ENCODE results near the gene HSDL2. TPM values are rescaled to one million over a fixed set of nuclear protein-coding genes. Genes with fewer than 3 reads are reported as not detected.

HSDL2 gene
- polyA plus RNA-seq (2013, experiment 1 of 2), result 7.0 TPM
- 7.5 TPM for polyA plus RNA-seq (2013, experiment 2 of 2)

GRCh38 chr9:112380102-112380824, at the start of gene HSDL2:
Gene HSDL2, plus strand, starts transcription at chr9:112380108. Its CDS starts 56 bp downstream, at chr9:112380164.
- H3K9ac ChIP-seq (ENCODE audit: low read depth, low read length, poor library complexity), result peak within 1 kb of the TSS; percentile 91

GRCh38 chr9:112331674-112331952, 48.3 kb upstream of the HSDL2 start:
- no peaks in the 10 kb centered on the region for H3K9me3 ChIP-seq (replicated peaks in 1 of 2; ENCODE audit: control insufficient read depth in 2 of 2, insufficient read depth in 1 of 2, low read depth in 1 of 2, low read length in 2 of 2)
- H3K4me2 ChIP-seq (ENCODE audit: insufficient read depth, low read length, poor library complexity, severe bottlenecking), result no peak overlapping the region
- no peaks in the 10 kb centered on the region for H3K27me3 ChIP-seq (ENCODE audit: control insufficient read depth in 3 of 3, insufficient read depth in 3 of 3, low read depth in 1 of 3, low read length in 3 of 3)
- H3K4me1 ChIP-seq (ENCODE audit: control insufficient read depth in 2 of 2, insufficient read depth in 1 of 2, low read depth in 1 of 2, low read length in 2 of 2), result peaks cover 0 to 3% of the 10 kb centered on the region in 2 donors
- no peak overlapping the region for H2BK5ac ChIP-seq (ENCODE audit: low read length)
- H3K79me1 ChIP-seq (ENCODE audit: low read depth, low read length), result no peaks in the 10 kb centered on the region
- no peak overlapping the region for H3K4ac ChIP-seq (ENCODE audit: low read length)
- DNase-seq (ENCODE audit: low spot score), result no peak
- no peak overlapping the region for H4K8ac ChIP-seq (ENCODE audit: low read depth, low read length)
- H3K18ac ChIP-seq (ENCODE audit: low read length), result no peak overlapping the region
- H3K36me3 ChIP-seq (replicated peaks in 1 of 2; ENCODE audit: control insufficient read depth in 2 of 2, insufficient read depth in 2 of 2, low read length in 2 of 2), result peaks cover 0 to 2% of the 10 kb centered on the region in 2 donors
- H3K27ac ChIP-seq (replicated peaks; ENCODE audit: low read length), result no peak overlapping the region
- WGBS, 2 donors (ENCODE audit: extremely low coverage in 2 of 2, insufficient read length in 2 of 2, insufficient replicate concordance in 1 of 2), result 100% methylated on average over 1 of the region's 4 CpGs; no CpG with 5 or more reads in 1 of the 2 donors
- no peak overlapping the region for H3K23ac ChIP-seq (ENCODE audit: low read depth, low read length, poor library complexity)
- H2BK15ac ChIP-seq (ENCODE audit: low read length), result no peak overlapping the region
- no peak overlapping the region for H2AK5ac ChIP-seq (ENCODE audit: low read depth, low read length)
- H3K14ac ChIP-seq (ENCODE audit: low read length), result no peak overlapping the region
- H3K4me3 ChIP-seq (ENCODE audit: low read length in 2 of 2), result peak overlapping the region in 1 of 2 donors; percentile 92
- no peak overlapping the region for H3K9ac ChIP-seq (ENCODE audit: low read depth, low read length, poor library complexity)
- H4K91ac ChIP-seq (ENCODE audit: low read depth, low read length, poor library complexity), result no peak overlapping the region
- H2BK120ac ChIP-seq (ENCODE audit: low read depth, low read length), result no peak overlapping the region
- no peak overlapping the region for H2AFZ ChIP-seq (ENCODE audit: low read length)
- H2BK12ac ChIP-seq (ENCODE audit: low read length), result no peak overlapping the region

More at GRCh38 chr9:112380102-112380824, at the start of gene HSDL2:
- H3K79me1 ChIP-seq (ENCODE audit: low read depth, low read length), result peaks cover 9% of the 10 kb centered on the region
- peak within 1 kb of the TSS; percentile 82 for H4K8ac ChIP-seq (ENCODE audit: low read depth, low read length)
- H3K23ac ChIP-seq (ENCODE audit: low read depth, low read length, poor library complexity), result peak within 1 kb of the TSS; percentile 98
- WGBS, 2 donors (ENCODE audit: extremely low coverage in 2 of 2, insufficient read length in 2 of 2, insufficient replicate concordance in 1 of 2), result no CpG with 5 or more reads among the region's 43 CpGs
- H2BK15ac ChIP-seq (ENCODE audit: low read length), result peak within 1 kb of the TSS; percentile 89
- H3K14ac ChIP-seq (ENCODE audit: low read length), result peak within 1 kb of the TSS; percentile 100
- H3K27ac ChIP-seq (replicated peaks; ENCODE audit: low read length), result peak within 1 kb of the TSS; percentile 96
- peaks cover 0 to 10% of the 10 kb centered on the region in 2 donors for H3K9me3 ChIP-seq (replicated peaks in 1 of 2; ENCODE audit: control insufficient read depth in 2 of 2, insufficient read depth in 1 of 2, low read depth in 1 of 2, low read length in 2 of 2)
- H3K36me3 ChIP-seq (replicated peaks in 1 of 2; ENCODE audit: control insufficient read depth in 2 of 2, insufficient read depth in 2 of 2, low read length in 2 of 2), result peaks cover 0 to 7% of the 10 kb centered on the region in 2 donors
- H2BK5ac ChIP-seq (ENCODE audit: low read length), result peak within 1 kb of the TSS; percentile 93
- H2BK120ac ChIP-seq (ENCODE audit: low read depth, low read length), result peak within 1 kb of the TSS; percentile 72
- DNase-seq (ENCODE audit: low spot score), result no peak
- H3K18ac ChIP-seq (ENCODE audit: low read length), result peak within 1 kb of the TSS; percentile 99
- peak within 1 kb of the TSS; percentile 91 to 96 for H3K4me3 ChIP-seq (ENCODE audit: low read length in 2 of 2)
- peaks cover 0 to 2% (median 0%) of the 10 kb centered on the region in 3 experiments for H3K27me3 ChIP-seq (ENCODE audit: control insufficient read depth in 3 of 3, insufficient read depth in 3 of 3, low read depth in 1 of 3, low read length in 3 of 3)
- no peak within 1 kb of the TSS for H2BK12ac ChIP-seq (ENCODE audit: low read length)
- peak within 1 kb of the TSS; percentile 53 for H3K4ac ChIP-seq (ENCODE audit: low read length)
- H2AK5ac ChIP-seq (ENCODE audit: low read depth, low read length), result peak within 1 kb of the TSS; percentile 63
- peaks cover 6 to 7% of the 10 kb centered on the region in 2 donors for H3K4me1 ChIP-seq (ENCODE audit: control insufficient read depth in 2 of 2, insufficient read depth in 1 of 2, low read depth in 1 of 2, low read length in 2 of 2)
- H4K91ac ChIP-seq (ENCODE audit: low read depth, low read length, poor library complexity), result no peak within 1 kb of the TSS
- peak within 1 kb of the TSS; percentile 57 for H3K4me2 ChIP-seq (ENCODE audit: insufficient read depth, low read length, poor library complexity, severe bottlenecking)
- H2AFZ ChIP-seq (ENCODE audit: low read length), result peak within 1 kb of the TSS; percentile 99

GRCh38 chr9:112332214-112332613, 47.7 kb upstream of the HSDL2 start:
- Histone ChIP-seq H3K9me3 (replicated peaks in 1 of 2; ENCODE audit: control insufficient read depth in 2 of 2, insufficient read depth in 1 of 2, low read depth in 1 of 2, low read length in 2 of 2) (no peaks in the 10 kb centered on the region), H3K27ac (replicated peaks; ENCODE audit: low read length) (no peak overlapping the region), H3K79me1 (ENCODE audit: low read depth, low read length) (no peaks in the 10 kb centered on the region), H2BK5ac (ENCODE audit: low read length) (no peak overlapping the region), H3K4me3 (ENCODE audit: low read length in 2 of 2) (peak overlapping the region in 1 of 2 donors; percentile 92), H3K27me3 (ENCODE audit: control insufficient read depth in 3 of 3, insufficient read depth in 3 of 3, low read depth in 1 of 3, low read length in 3 of 3) (no peaks in the 10 kb centered on the region), H4K8ac (ENCODE audit: low read depth, low read length) (no peak overlapping the region), H3K18ac (ENCODE audit: low read length) (no peak overlapping the region), H2BK12ac (ENCODE audit: low read length) (no peak overlapping the region), H3K36me3 (replicated peaks in 1 of 2; ENCODE audit: control insufficient read depth in 2 of 2, insufficient read depth in 2 of 2, low read length in 2 of 2) (peaks cover 0 to 2% of the 10 kb centered on the region in 2 donors), H3K14ac (ENCODE audit: low read length) (no peak overlapping the region), H3K9ac (ENCODE audit: low read depth, low read length, poor library complexity) (no peak overlapping the region), H3K4me1 (ENCODE audit: control insufficient read depth in 2 of 2, insufficient read depth in 1 of 2, low read depth in 1 of 2, low read length in 2 of 2) (peaks cover 0 to 3% of the 10 kb centered on the region in 2 donors), H2BK15ac (ENCODE audit: low read length) (no peak overlapping the region), H3K4me2 (ENCODE audit: insufficient read depth, low read length, poor library complexity, severe bottlenecking) (no peak overlapping the region), H2AFZ (ENCODE audit: low read length) (peak overlapping the region; percentile 98), H2BK120ac (ENCODE audit: low read depth, low read length) (no peak overlapping the region), H3K4ac (ENCODE audit: low read length) (no peak overlapping the region), H2AK5ac (ENCODE audit: low read depth, low read length) (no peak overlapping the region), H4K91ac (ENCODE audit: low read depth, low read length, poor library complexity) (no peak overlapping the region), H3K23ac (ENCODE audit: low read depth, low read length, poor library complexity) (no peak overlapping the region)
- DNase-seq (ENCODE audit: low spot score), result no peak
- no CpG with 5 or more reads among the region's 4 CpGs for WGBS, 2 donors (ENCODE audit: extremely low coverage in 2 of 2, insufficient read length in 2 of 2, insufficient replicate concordance in 1 of 2)

- peak overlapping the region; percentile 99 for H3K9ac ChIP-seq (ENCODE audit: low read depth, low read length, poor library complexity)
- H3K14ac ChIP-seq (ENCODE audit: low read length), result peak overlapping the region; percentile 94
- H2BK15ac ChIP-seq (ENCODE audit: low read length), result peak overlapping the region; percentile 100
- H3K4ac ChIP-seq (ENCODE audit: low read length), result no peak overlapping the region
- H3K4me3 ChIP-seq (ENCODE audit: low read length in 2 of 2), result peak overlapping the region; percentile 92 to 94
- H4K8ac ChIP-seq (ENCODE audit: low read depth, low read length), result no peak overlapping the region
- no peak for DNase-seq (ENCODE audit: low spot score)
- H2BK5ac ChIP-seq (ENCODE audit: low read length), result peak overlapping the region; percentile 95
- peaks cover 0 to 2% of the 10 kb centered on the region in 2 donors for H3K36me3 ChIP-seq (replicated peaks in 1 of 2; ENCODE audit: control insufficient read depth in 2 of 2, insufficient read depth in 2 of 2, low read length in 2 of 2)
- H4K91ac ChIP-seq (ENCODE audit: low read depth, low read length, poor library complexity), result no peak overlapping the region
- peak overlapping the region; percentile 98 for H3K18ac ChIP-seq (ENCODE audit: low read length)
- H3K23ac ChIP-seq (ENCODE audit: low read depth, low read length, poor library complexity), result peak overlapping the region; percentile 96
- H3K9me3 ChIP-seq (replicated peaks in 1 of 2; ENCODE audit: control insufficient read depth in 2 of 2, insufficient read depth in 1 of 2, low read depth in 1 of 2, low read length in 2 of 2), result no peaks in the 10 kb centered on the region
- no CpG with 5 or more reads among the region's 19 CpGs for WGBS, 2 donors (ENCODE audit: extremely low coverage in 2 of 2, insufficient read length in 2 of 2, insufficient replicate concordance in 1 of 2)
- H2AFZ ChIP-seq (ENCODE audit: low read length), result peak overlapping the region; percentile 98
- no peak overlapping the region for H2BK120ac ChIP-seq (ENCODE audit: low read depth, low read length)
- peak overlapping the region; percentile 43 for H3K4me2 ChIP-seq (ENCODE audit: insufficient read depth, low read length, poor library complexity, severe bottlenecking)
- no peaks in the 10 kb centered on the region for H3K27me3 ChIP-seq (ENCODE audit: control insufficient read depth in 3 of 3, insufficient read depth in 3 of 3, low read depth in 1 of 3, low read length in 3 of 3)
- peak overlapping the region; percentile 98 for H3K27ac ChIP-seq (replicated peaks; ENCODE audit: low read length)
- H3K79me1 ChIP-seq (ENCODE audit: low read depth, low read length), result no peaks in the 10 kb centered on the region
- no peak overlapping the region for H2AK5ac ChIP-seq (ENCODE audit: low read depth, low read length)
- no peak overlapping the region for H2BK12ac ChIP-seq (ENCODE audit: low read length)
- H3K4me1 ChIP-seq (ENCODE audit: control insufficient read depth in 2 of 2, insufficient read depth in 1 of 2, low read depth in 1 of 2, low read length in 2 of 2), result peaks cover 0 to 3% of the 10 kb centered on the region in 2 donors
Measured at GRCh38 chr9:112332674-112332976, 47.3 kb upstream of the HSDL2 start.
